A549 (cell line): ENCODE data around the gene TMEM266. TPM values are rescaled to one million over a fixed set of nuclear protein-coding genes. Genes with fewer than 3 reads are reported as not detected.
A peak's percentile ranks its signal among the peaks of the same experiment; 100 is the strongest.

Source experiments
- ATAC-seq, 2 experiments: fragments of 200-7000 bp in 1 of 2; fragments of >200 bp in 1 of 2; cut with Nextera tagmentation in 1 of 2; cut with Tn5 transposase in 1 of 2; 3 replicates each; pipeline versions ENCODE4 v1.8.0 to v1.9.1; 2018 to 2020; ENCODE audit warnings: mild to moderate bottlenecking in 1 of 2, moderate library complexity in 1 of 2
- CTCF ChIA-PET: fragments of 300-600 bp; sonication (Branson Sonifier 250); formaldehyde crosslinking; extraction: SDS; loops from one replicate; lab custom pipeline; 2021; ENCODE audit warnings: antibody characterized with exemption, inconsistent platforms; lab: Yijun Ruan, JAX
- POLR2A ChIA-PET: fragments of 350-600 bp; formaldehyde crosslinking; extraction: SDS; loops from one replicate; lab custom pipeline; 2021; ENCODE audit warnings: antibody characterized with exemption, inconsistent platforms; lab: Yijun Ruan, JAX
- DNase-seq, 2 experiments: peaks; one replicate each; pipeline versions ENCODE4 v3.0.0 to v3.0.0-alpha.2; 2011 to 2016; ENCODE audit warnings: low read depth in 1 of 2, low spot score in 1 of 2
- FAIRE-seq: peaks from 2 replicates; lab custom pipeline; 2011; peaks lifted over from hg19 to GRCh38; lab: Jason Lieb, UNC
- H3K27ac ChIP-seq, 2 experiments: fragments of >200 bp; sonication (Bioruptor Twin); formaldehyde crosslinking; 3 replicates each; pipeline ENCODE4 v1.5.1; 2016 to 2017
- H3K4me1 ChIP-seq: fragments of >200 bp; sonication (Bioruptor Twin); formaldehyde crosslinking; 3 replicates; pipeline ENCODE4 v1.6.1; 2016
- H3K4me2 ChIP-seq: fragments of >200 bp; sonication (Bioruptor Twin); formaldehyde crosslinking; 3 replicates; pipeline ENCODE4 v1.6.1; 2016
- H3K4me3 ChIP-seq: fragments of >200 bp; sonication (Bioruptor Twin); formaldehyde crosslinking; 3 replicates; pipeline ENCODE4 v1.5.1; 2016
- H3K9me3 ChIP-seq: fragments of >200 bp; sonication (Bioruptor Twin); formaldehyde crosslinking; 3 replicates; pipeline ENCODE4 v1.6.1; 2016
- CEBPB ChIP-seq, 2 experiments: fragments of >200 bp in 1 of 2; sonication (Bioruptor Twin) in 1 of 2; formaldehyde crosslinking in 1 of 2; IDR thresholded peaks; 2 replicates each; pipeline ENCODE4 v1.6.1; 2012 to 2016
- HOXB5 ChIP-seq: fragments of 250-450 bp; sonication (Bioruptor Pico); IDR thresholded peaks from 2 replicates; pipeline ENCODE4 v1.5.0; 2020; ENCODE audit warnings: mild to moderate bottlenecking, moderate library complexity
- JUN ChIP-seq, 2 experiments: fragments of >200 bp; sonication (Bioruptor Twin); formaldehyde crosslinking; IDR thresholded peaks; 2 replicates in 1 of 2; 3 replicates in 1 of 2; pipeline ENCODE4 v1.6.1; 2016 to 2017
- KDM5A ChIP-seq: fragments of 200-600 bp; sonication (generic); IDR thresholded peaks from 2 replicates; pipeline ENCODE4 v1.6.1; 2016; ENCODE audit warnings: antibody characterized with exemption, mild to moderate bottlenecking
- MAFK ChIP-seq: fragments of 450-650 bp; IDR thresholded peaks from 2 replicates; pipeline ENCODE4 v1.6.1; 2014; ENCODE audit not compliant: partially characterized antibody
- MYC ChIP-seq: IDR thresholded peaks from 2 replicates; pipeline ENCODE4 v1.6.1; 2012; ENCODE audit warnings: mild to moderate bottlenecking, inconsistent platforms, low read length, improper control_type of control experiment, borderline replicate concordance
- RAD21 ChIP-seq, 2 experiments: fragments of >200 bp in 1 of 2; sonication (Bioruptor Twin) in 1 of 2; formaldehyde crosslinking in 1 of 2; IDR thresholded peaks in 1 of 2; conservative IDR thresholded peaks in 1 of 2; 2 replicates in 1 of 2; 3 replicates in 1 of 2; pipeline ENCODE4 v1.6.1; 2012 to 2018; ENCODE audit warnings: inconsistent platforms in 1 of 2
- REST ChIP-seq: fragments of 200-600 bp; sonication (generic); IDR thresholded peaks from 2 replicates; pipeline ENCODE4 v1.6.1; 2016; ENCODE audit warnings: antibody characterized with exemption, mild to moderate bottlenecking, moderate library complexity
- USF2 ChIP-seq: fragments of 450-650 bp; IDR thresholded peaks from 2 replicates; pipeline ENCODE4 v1.6.1; 2014; ENCODE audit warnings: antibody characterized with exemption
- ZFP36 ChIP-seq: fragments of 450-650 bp; IDR thresholded peaks from 2 replicates; pipeline ENCODE4 v1.6.1; 2014; ENCODE audit warnings: borderline replicate concordance; ENCODE audit not compliant: partially characterized antibody
- ZNF302 ChIP-seq: fragments of 250-450 bp; sonication (Bioruptor Pico); IDR thresholded peaks from 2 replicates; pipeline ENCODE4 v1.9.0; 2021; ENCODE audit warnings: inconsistent platforms, mild to moderate bottlenecking, moderate library complexity
- ZSCAN20 ChIP-seq: fragments of 250-450 bp; sonication (Bioruptor Pico); IDR thresholded peaks from 2 replicates; pipeline ENCODE4 v1.8.0; 2022; ENCODE audit warnings: mild to moderate bottlenecking, moderate library complexity
- WGBS: methylation state at CpG from one replicate; pipeline ENCODE4 v1.1.6; 2017; ENCODE audit errors: missing lambda C conversion rate; 5-methylcytosine and 5-hydroxymethylcytosine counted together
- polyA plus RNA-seq, 4 experiments: library from polyadenylated mRNA; depleted of rRNA in 3 of 4; stranded (reverse); fragments of >200 nt; fragmentation: RNase III in 1 of 4; extraction: RNeasy Plus Mini Kit Qiagen cat#74134 plus additional on column Dnase treatment in 1 of 4; gene quantifications; 2 replicates in 3 of 4; 3 replicates in 1 of 4; pipeline ENCODE4 v1.2.3, GENCODE V29; 2011 to 2017
- TF ChIP-seq, protein P1 (sequence below): IDR thresholded peaks from 2 replicates; pipeline ENCODE4 v1.6.1; 2012; ENCODE audit warnings: low read depth, borderline replicate concordance
- TF ChIP-seq, protein P2 (sequence below): fragments of 250-450 bp; sonication (Bioruptor Pico); IDR thresholded peaks from 2 replicates; pipeline ENCODE4 v1.5.0; 2021; ENCODE audit warnings: mild to moderate bottlenecking, moderate library complexity, borderline replicate concordance
- TF ChIP-seq, protein P3 (sequence below): fragments of 150-350 bp; IDR thresholded peaks from 2 replicates; pipeline ENCODE4 v1.6.1; 2014; ENCODE audit warnings: low read depth, mild to moderate bottlenecking, low read length

The TMEM266 gene
- polyA plus RNA-seq, 2 of the 4 experiments (the other 2 are of a cell fraction): 0.06 to 0.08 TPM

DNA sequence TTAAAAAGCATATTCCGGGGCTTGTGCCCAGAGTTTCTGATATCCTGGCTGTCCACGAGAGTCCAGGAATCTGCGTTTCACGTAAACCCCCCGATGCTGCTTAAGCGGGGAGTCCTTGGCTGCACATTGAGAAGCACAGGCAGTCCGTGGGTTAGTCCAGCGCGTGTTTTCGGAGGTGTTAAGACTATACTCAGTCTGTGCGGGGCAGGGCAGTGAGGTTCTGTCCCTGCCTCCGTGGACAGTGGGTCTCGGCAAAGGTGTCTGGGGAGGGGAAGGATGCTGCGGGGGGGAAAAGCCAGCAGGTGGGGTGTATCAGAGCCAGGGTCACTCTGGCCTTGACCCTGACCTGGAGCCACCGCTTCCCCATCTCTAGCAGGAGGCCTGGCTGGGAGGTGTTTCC lies 106.2 kb downstream of the TMEM266 start:
- no peak overlapping the region for H3K4me2 ChIP-seq
- no peaks in the 10 kb centered on the region for H3K9me3 ChIP-seq
- ChIA-PET CTCF (interaction anchor here (0.6 to 21.8 kb wide), 4 partner anchors 11 to 119 kb away, joined by 3 to 292 read pairs (median 104); no protein-coding TSS in a partner anchor), POLR2A (no interaction called here)
- DNase-seq: no peak
- H3K4me3 ChIP-seq: no peak overlapping the region
- TF ChIP-seq HOXB5 (no peak), REST (no peak), ZFP36 (no peak), MAFK (no peak), ZSCAN20 (CRISPR knock-in tag) (no peak), ZNF302 (CRISPR knock-in tag) (no peak), MYC (no peak), KDM5A (no peak), JUN (IDR thresholded peaks at IDR 0.05) (no peak), USF2 (no peak), RAD21 (conservative IDR thresholded peaks at IDR 0.05 in 1 of 2, IDR thresholded peaks at IDR 0.05 in 1 of 2) (no peak)
- TF ChIP-seq, protein P1, sequence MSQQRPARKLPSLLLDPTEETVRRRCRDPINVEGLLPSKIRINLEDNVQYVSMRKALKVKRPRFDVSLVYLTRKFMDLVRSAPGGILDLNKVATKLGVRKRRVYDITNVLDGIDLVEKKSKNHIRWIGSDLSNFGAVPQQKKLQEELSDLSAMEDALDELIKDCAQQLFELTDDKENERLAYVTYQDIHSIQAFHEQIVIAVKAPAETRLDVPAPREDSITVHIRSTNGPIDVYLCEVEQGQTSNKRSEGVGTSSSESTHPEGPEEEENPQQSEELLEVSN: no peak
- TF ChIP-seq, protein P2, sequence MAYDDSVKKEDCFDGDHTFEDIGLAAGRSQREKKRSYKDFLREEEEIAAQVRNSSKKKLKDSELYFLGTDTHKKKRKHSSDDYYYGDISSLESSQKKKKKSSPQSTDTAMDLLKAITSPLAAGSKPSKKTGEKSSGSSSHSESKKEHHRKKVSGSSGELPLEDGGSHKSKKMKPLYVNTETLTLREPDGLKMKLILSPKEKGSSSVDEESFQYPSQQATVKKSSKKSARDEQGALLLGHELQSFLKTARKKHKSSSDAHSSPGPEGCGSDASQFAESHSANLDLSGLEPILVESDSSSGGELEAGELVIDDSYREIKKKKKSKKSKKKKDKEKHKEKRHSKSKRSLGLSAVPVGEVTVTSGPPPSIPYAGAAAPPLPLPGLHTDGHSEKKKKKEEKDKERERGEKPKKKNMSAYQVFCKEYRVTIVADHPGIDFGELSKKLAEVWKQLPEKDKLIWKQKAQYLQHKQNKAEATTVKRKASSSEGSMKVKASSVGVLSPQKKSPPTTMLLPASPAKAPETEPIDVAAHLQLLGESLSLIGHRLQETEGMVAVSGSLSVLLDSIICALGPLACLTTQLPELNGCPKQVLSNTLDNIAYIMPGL (CRISPR knock-in tag): no peak
- 79% methylated on average over 14 of the region's 15 CpGs for WGBS
- H3K4me1 ChIP-seq: peaks cover 10% of the 10 kb centered on the region
- no peak for ATAC-seq
- no peak for FAIRE-seq
- H3K27ac ChIP-seq: no peak overlapping the region

GRCh38 chr15:76168237-76168984 lies 108.6 kb downstream of the TMEM266 start:
- no peak for TF ChIP-seq RAD21 (conservative IDR thresholded peaks at IDR 0.05 in 1 of 2, IDR thresholded peaks at IDR 0.05 in 1 of 2)
- TF ChIP-seq CEBPB (IDR thresholded peaks at IDR 0.05): no peak
- no peak for TF ChIP-seq ZNF302 (CRISPR knock-in tag)
- TF ChIP-seq, protein P3, sequence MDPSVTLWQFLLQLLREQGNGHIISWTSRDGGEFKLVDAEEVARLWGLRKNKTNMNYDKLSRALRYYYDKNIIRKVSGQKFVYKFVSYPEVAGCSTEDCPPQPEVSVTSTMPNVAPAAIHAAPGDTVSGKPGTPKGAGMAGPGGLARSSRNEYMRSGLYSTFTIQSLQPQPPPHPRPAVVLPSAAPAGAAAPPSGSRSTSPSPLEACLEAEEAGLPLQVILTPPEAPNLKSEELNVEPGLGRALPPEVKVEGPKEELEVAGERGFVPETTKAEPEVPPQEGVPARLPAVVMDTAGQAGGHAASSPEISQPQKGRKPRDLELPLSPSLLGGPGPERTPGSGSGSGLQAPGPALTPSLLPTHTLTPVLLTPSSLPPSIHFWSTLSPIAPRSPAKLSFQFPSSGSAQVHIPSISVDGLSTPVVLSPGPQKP: no peak
- ChIA-PET POLR2A (no interaction called here), CTCF (interaction anchor here (0.8 to 21.8 kb wide), 7 partner anchors 11 to 30 kb away, joined by 3 to 292 read pairs (median 5); no protein-coding TSS in a partner anchor)
- Histone ChIP-seq H3K4me1 (peaks cover 5% of the 10 kb centered on the region), H3K4me2 (no peak overlapping the region), H3K4me3 (no peak overlapping the region), H3K9me3 (no peaks in the 10 kb centered on the region), H3K27ac (no peak overlapping the region)
- FAIRE-seq (no peak), DNase-seq (no peak), ATAC-seq (peak in 1 of 2 experiments; percentile 8; a peak in 3 of 6 replicates)
- WGBS: 89% methylated on average over 14 of the region's 14 CpGs
